ENCODE measurements around the gene KRT76.
"Not testable (repeated sequence)": the region's sequence is repeated elsewhere in the genome, so short reads cannot be mapped to it uniquely, and the experiment has no call there.

The KRT76 gene

GRCh38 chr12:52752516-52752915 is 24.6 kb downstream of the KRT76 start:
- no peaks in the 10 kb centered on the region for H3K79me2 ChIP-seq (ENCODE audit: insufficient read depth, low read depth)
- H3K4me2 ChIP-seq, result no peak overlapping the region
- H2AFZ ChIP-seq (ENCODE audit: low read depth), result no peak overlapping the region
- no peak overlapping the region for H3K4me3 ChIP-seq (IDR thresholded peaks at IDR 0.05; ENCODE audit: insufficient read depth, low read depth, low read length)
- no peak for TF ChIP-seq CTCF (conservative IDR thresholded peaks at IDR 0.05; ENCODE audit: low read depth, low read length)
- H3K9ac ChIP-seq, result no peak overlapping the region
- no peaks in the 10 kb centered on the region for H4K20me1 ChIP-seq (ENCODE audit: insufficient read depth)
- no peaks in the 10 kb centered on the region for H3K36me3 ChIP-seq (ENCODE audit: insufficient read depth)
- H3K27ac ChIP-seq, result no peak overlapping the region
- H3K27me3 ChIP-seq (ENCODE audit: insufficient read depth, low read depth), result peaks cover 12% of the 10 kb centered on the region; the same call in 1 of the 2 replicates
- H3K4me1 ChIP-seq (ENCODE audit: low read depth, poor library complexity, severe bottlenecking), result no peaks in the 10 kb centered on the region

GRCh38 chr12:52751795-52752194 is 25.4 kb downstream of the KRT76 start:
- H3K27me3 ChIP-seq (ENCODE audit: insufficient read depth, low read depth), result peaks cover 18% of the 10 kb centered on the region; the same call in 1 of the 2 replicates
- TF ChIP-seq CTCF (conservative IDR thresholded peaks at IDR 0.05; ENCODE audit: low read depth, low read length), result no peak

GRCh38 chr12:52750532-52750931 is 26.6 kb downstream of the KRT76 start:
- H4K20me1 ChIP-seq (ENCODE audit: insufficient read depth); H3K4me3 ChIP-seq (IDR thresholded peaks at IDR 0.05; ENCODE audit: insufficient read depth, low read depth, low read length); H3K79me2 ChIP-seq (ENCODE audit: insufficient read depth, low read depth); H3K27ac ChIP-seq; H2AFZ ChIP-seq (ENCODE audit: low read depth); H3K4me1 ChIP-seq (ENCODE audit: low read depth, poor library complexity, severe bottlenecking); H3K36me3 ChIP-seq (ENCODE audit: insufficient read depth); H3K4me2 ChIP-seq; H3K9ac ChIP-seq: not testable (repeated sequence)
- peaks cover 27% of the 10 kb centered on the region; the same call in 1 of the 2 replicates for H3K27me3 ChIP-seq (ENCODE audit: insufficient read depth, low read depth)

More at GRCh38 chr12:52751795-52752194, 25.4 kb downstream of the KRT76 start:
- Histone ChIP-seq H3K4me3 (IDR thresholded peaks at IDR 0.05; ENCODE audit: insufficient read depth, low read depth, low read length) (no peak overlapping the region), H3K27ac (no peak overlapping the region), H3K9ac (no peak overlapping the region), H3K4me1 (ENCODE audit: low read depth, poor library complexity, severe bottlenecking) (no peaks in the 10 kb centered on the region), H4K20me1 (ENCODE audit: insufficient read depth) (no peaks in the 10 kb centered on the region), H3K36me3 (ENCODE audit: insufficient read depth) (no peaks in the 10 kb centered on the region), H3K79me2 (ENCODE audit: insufficient read depth, low read depth) (no peaks in the 10 kb centered on the region), H2AFZ (ENCODE audit: low read depth) (no peak overlapping the region), H3K4me2 (no peak overlapping the region)

- Histone ChIP-seq H3K4me2 (no peak overlapping the region), H3K9ac (no peak overlapping the region), H3K4me3 (IDR thresholded peaks at IDR 0.05; ENCODE audit: insufficient read depth, low read depth, low read length) (no peak overlapping the region), H3K4me1 (ENCODE audit: low read depth, poor library complexity, severe bottlenecking) (no peaks in the 10 kb centered on the region), H2AFZ (ENCODE audit: low read depth) (no peak overlapping the region), H4K20me1 (ENCODE audit: insufficient read depth) (no peaks in the 10 kb centered on the region), H3K27ac (no peak overlapping the region), H3K79me2 (ENCODE audit: insufficient read depth, low read depth) (no peaks in the 10 kb centered on the region), H3K36me3 (ENCODE audit: insufficient read depth) (no peaks in the 10 kb centered on the region), H3K27me3 (ENCODE audit: insufficient read depth, low read depth) (peaks cover 28% of the 10 kb centered on the region; the same call in 1 of the 2 replicates)
- TF ChIP-seq CTCF (conservative IDR thresholded peaks at IDR 0.05; ENCODE audit: low read depth, low read length), result no peak
Measured at GRCh38 chr12:52749827-52750226, 27.3 kb downstream of the KRT76 start.

GRCh38 chr12:52748578-52748977 is 28.6 kb downstream of the KRT76 start:
- Histone ChIP-seq H3K27ac (no peak overlapping the region), H3K4me3 (IDR thresholded peaks at IDR 0.05; ENCODE audit: insufficient read depth, low read depth, low read length) (no peak overlapping the region), H4K20me1 (ENCODE audit: insufficient read depth) (no peaks in the 10 kb centered on the region), H3K4me1 (ENCODE audit: low read depth, poor library complexity, severe bottlenecking) (no peaks in the 10 kb centered on the region), H3K9ac (no peak overlapping the region), H3K36me3 (ENCODE audit: insufficient read depth) (no peaks in the 10 kb centered on the region), H3K79me2 (ENCODE audit: insufficient read depth, low read depth) (no peaks in the 10 kb centered on the region), H3K4me2 (no peak overlapping the region), H2AFZ (ENCODE audit: low read depth) (no peak overlapping the region), H3K27me3 (ENCODE audit: insufficient read depth, low read depth) (peaks cover 28% of the 10 kb centered on the region; the same call in 1 of the 2 replicates)
- TF ChIP-seq CTCF (conservative IDR thresholded peaks at IDR 0.05; ENCODE audit: low read depth, low read length), result no peak

Data from KMS-11 (cell line).